ENCODE results near the gene PFN1.

GRCh38 chr17:4960279-4960922, 12.1 kb upstream of the PFN1 start:
- no peak for TF ChIP-seq CTCF (IDR thresholded peaks at IDR 0.05)
- TF ChIP-seq POLR2A (IDR thresholded peaks at IDR 0.05): no peak
